OCI-LY1 (cell line): Measurements from ENCODE around the gene WASHC1.
"Not testable (repeated sequence)": the region's sequence is repeated elsewhere in the genome, so short reads cannot be mapped to it uniquely, and the experiment has no call there.

ENCODE experiments used
- CTCF ChIP-seq: fragments of 200-600 bp; sonication (generic), shearing (Covaris generic); IDR thresholded peaks from 2 replicates; pipeline ENCODE4 v1.5.1; 2017; ENCODE audit warnings: mild to moderate bottlenecking, antibody characterized with exemption, low read length, moderate library complexity, mixed read lengths
- EZH2 ChIP-seq: fragments of 200-600 bp; sonication (generic), shearing (Covaris generic); IDR thresholded peaks from 2 replicates; pipeline ENCODE4 v1.8.0; 2017; ENCODE audit warnings: borderline replicate concordance, mixed run types, mild to moderate bottlenecking, antibody characterized with exemption, low read length, moderate library complexity, mixed read lengths

GRCh38 chr9:28775-29174 lies 481 bp downstream of the WASHC1 start:
- not testable (repeated sequence) for TF ChIP-seq EZH2, CTCF
